Measurements from ENCODE around the gene PAK5. TPM values are rescaled to one million over a fixed set of nuclear protein-coding genes. Genes with fewer than 3 reads are reported as not detected.

The PAK5 gene
- polyA plus RNA-seq, 1 donor (not counting 4 experiments of a cell fraction or from before 2014, with no cell fraction given): not detected

DNA sequence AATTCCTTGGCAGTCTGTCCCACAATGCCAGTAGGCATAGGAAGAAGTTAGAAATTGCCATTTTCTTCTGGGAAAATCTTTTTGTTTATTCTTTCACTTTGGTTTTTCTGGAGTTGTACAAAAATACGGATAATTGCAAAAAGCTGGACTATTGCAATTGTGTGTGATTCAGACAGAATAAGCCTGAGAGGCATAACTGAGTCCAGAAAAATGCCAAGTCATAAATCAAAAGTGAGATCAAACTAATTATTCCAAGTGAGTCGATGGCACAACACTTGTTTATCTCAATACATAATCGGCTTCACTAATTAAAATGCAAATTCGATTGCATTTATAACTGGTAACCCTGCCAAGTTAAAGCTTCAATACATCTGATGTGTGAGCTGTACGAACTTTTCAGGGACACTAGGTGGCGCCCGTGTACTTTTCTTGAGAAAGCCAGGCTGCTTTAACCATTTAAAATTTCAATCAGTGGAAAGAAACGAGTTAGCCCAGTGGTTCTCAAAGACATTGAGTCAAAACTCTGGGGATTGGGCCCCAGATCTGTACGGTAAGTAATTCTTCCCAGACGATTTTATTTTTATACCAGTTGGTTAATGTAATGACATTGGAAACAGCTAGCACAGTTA, 221.9 kb downstream of the PAK5 start:
- Histone ChIP-seq H3K27me3 (ENCODE audit: control insufficient read depth, extremely low read depth, insufficient read depth, low read length) (no peaks in the 10 kb centered on the region), H3K4me1 (ENCODE audit: control insufficient read depth, extremely low read depth, insufficient read depth, low read length) (no peaks in the 10 kb centered on the region), H3K9me3 (ENCODE audit: control insufficient read depth, low read depth, low read length) (no peaks in the 10 kb centered on the region), H3K36me3 (ENCODE audit: control insufficient read depth in 2 of 2, extremely low read depth in 1 of 2, insufficient read depth in 2 of 2, low read length in 2 of 2) (no peaks in the 10 kb centered on the region), H3K9ac (ENCODE audit: control insufficient read depth, extremely low read depth, insufficient read depth, low read length) (no peak overlapping the region), H3K9me1 (ENCODE audit: control insufficient read depth, extremely low read depth, insufficient read depth, low read length) (no peaks in the 10 kb centered on the region), H3K79me2 (ENCODE audit: control insufficient read depth, insufficient read depth, low read length) (no peaks in the 10 kb centered on the region), H4K20me1 (ENCODE audit: control insufficient read depth, extremely low read depth, insufficient read depth, low read length) (no peaks in the 10 kb centered on the region), H3K4me3 (ENCODE audit: control insufficient read depth in 2 of 3, extremely low read depth in 1 of 3, insufficient read depth in 2 of 3, low read depth in 1 of 3, low read length in 3 of 3) (no peak overlapping the region), H3K27ac (ENCODE audit: control insufficient read depth, insufficient read depth, low read length) (no peak overlapping the region), H3K4me2 (ENCODE audit: control insufficient read depth, extremely low read depth, insufficient read depth, low read depth, low read length) (no peak overlapping the region), H2AFZ (ENCODE audit: control insufficient read depth, low read length) (no peak overlapping the region)
- FAIRE-seq: peak; percentile 85
- peak; percentile 9 for DNase-seq (ENCODE audit: low read depth, low spot score)
- dilution Hi-C loops (cut with MboI; ENCODE audit: extremely low pct_ligation_motif_present, low sequenced_read_pairs): no loop called here
- TF ChIP-seq CTCF (optimal IDR thresholded peaks at IDR 0.05 in 1 of 3, IDR thresholded peaks at IDR 0.05 in 1 of 3, conservative IDR thresholded peaks at IDR 0.05 in 1 of 3; ENCODE audit: extremely low read depth in 1 of 3, insufficient read depth in 2 of 3, low read length in 3 of 3): peak; percentile 73 to 75 (median 74)
- no peak for TF ChIP-seq EZH2 (IDR thresholded peaks at IDR 0.05; ENCODE audit: low read length)

DNA sequence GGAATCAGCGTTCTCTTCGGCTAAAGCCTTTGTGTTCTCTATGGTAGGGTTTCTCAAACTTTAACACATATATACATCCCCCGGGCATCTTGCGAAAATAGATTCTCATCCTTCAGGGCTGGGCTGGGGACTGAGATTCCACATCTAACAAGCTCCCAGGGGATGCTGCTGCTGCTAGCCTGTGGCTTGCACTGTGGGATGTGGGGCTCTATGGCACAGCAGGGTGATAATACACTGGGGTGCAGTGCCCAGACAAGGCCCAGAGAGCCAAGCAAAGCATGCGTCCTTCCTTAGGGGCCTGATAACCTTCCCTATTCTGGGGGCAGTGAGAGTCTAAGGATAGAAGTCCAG, 222.4 kb downstream of the PAK5 start:
- Histone ChIP-seq H2AFZ (ENCODE audit: control insufficient read depth, low read length) (no peak overlapping the region), H3K4me3 (ENCODE audit: control insufficient read depth in 2 of 3, extremely low read depth in 1 of 3, insufficient read depth in 2 of 3, low read depth in 1 of 3, low read length in 3 of 3) (no peak overlapping the region), H3K79me2 (ENCODE audit: control insufficient read depth, insufficient read depth, low read length) (no peaks in the 10 kb centered on the region), H3K4me1 (ENCODE audit: control insufficient read depth, extremely low read depth, insufficient read depth, low read length) (no peaks in the 10 kb centered on the region), H4K20me1 (ENCODE audit: control insufficient read depth, extremely low read depth, insufficient read depth, low read length) (no peaks in the 10 kb centered on the region), H3K36me3 (ENCODE audit: control insufficient read depth in 2 of 2, extremely low read depth in 1 of 2, insufficient read depth in 2 of 2, low read length in 2 of 2) (no peaks in the 10 kb centered on the region), H3K27me3 (ENCODE audit: control insufficient read depth, extremely low read depth, insufficient read depth, low read length) (no peaks in the 10 kb centered on the region), H3K9me3 (ENCODE audit: control insufficient read depth, low read depth, low read length) (no peaks in the 10 kb centered on the region), H3K4me2 (ENCODE audit: control insufficient read depth, extremely low read depth, insufficient read depth, low read depth, low read length) (no peak overlapping the region), H3K9me1 (ENCODE audit: control insufficient read depth, extremely low read depth, insufficient read depth, low read length) (no peaks in the 10 kb centered on the region), H3K9ac (ENCODE audit: control insufficient read depth, extremely low read depth, insufficient read depth, low read length) (no peak overlapping the region), H3K27ac (ENCODE audit: control insufficient read depth, insufficient read depth, low read length) (no peak overlapping the region)
- DNase-seq (ENCODE audit: low read depth, low spot score) (no peak), FAIRE-seq (no peak)
- no peak for TF ChIP-seq EZH2 (IDR thresholded peaks at IDR 0.05; ENCODE audit: low read length)
- TF ChIP-seq CTCF (optimal IDR thresholded peaks at IDR 0.05 in 1 of 3, IDR thresholded peaks at IDR 0.05 in 1 of 3, conservative IDR thresholded peaks at IDR 0.05 in 1 of 3; ENCODE audit: extremely low read depth in 1 of 3, insufficient read depth in 2 of 3, low read length in 3 of 3): no peak
- dilution Hi-C loops (cut with MboI; ENCODE audit: extremely low pct_ligation_motif_present, low sequenced_read_pairs): no loop called here
